Stimulated activated CD8-positive, alpha-beta memory T cell treated with anti-CD3 and anti-CD28 coated beads, Interleukin-15, amount 100 ng/mL, for 4 hours (primary cell): ENCODE measurements around the gene GIN1.
"Not testable (repeated sequence)": the region's sequence is repeated elsewhere in the genome, so short reads cannot be mapped to it uniquely, and the experiment has no call there.

Experiments used
- DNase-seq, 2 donors: peaks; one replicate each; pipeline ENCODE4 v3.0.0-alpha.2; 2020; ENCODE audit warnings: low read depth in 2 of 2

Gene GIN1

GRCh38 chr5:103110403-103110802, 9.5 kb downstream of the GIN1 start:
- no peak for DNase-seq

GRCh38 chr5:103109277-103109676, 10.7 kb downstream of the GIN1 start:
- no peak for DNase-seq

- DNase-seq: no peak
Observed at GRCh38 chr5:103108086-103108485, 11.9 kb downstream of the GIN1 start.

GRCh38 chr5:103102234-103102633, 17.7 kb downstream of the GIN1 start:
- no peak for DNase-seq

GRCh38 chr5:103101079-103101750, 18.7 kb downstream of the GIN1 start:
- DNase-seq: no peak

- DNase-seq: no peak
Observed at GRCh38 chr5:103098993-103099392, 20.9 kb downstream of the GIN1 start.

- no peak for DNase-seq
Observed at GRCh38 chr5:103094737-103095136, 25.2 kb downstream of the GIN1 start.

GRCh38 chr5:103093727-103094126, 26.2 kb downstream of the GIN1 start:
- no peak for DNase-seq

- DNase-seq: no peak
Observed at GRCh38 chr5:103092676-103093075, 27.3 kb downstream of the GIN1 start.

GRCh38 chr5:103090791-103091190, 29.1 kb downstream of the GIN1 start:
- DNase-seq: no peak

- DNase-seq: no peak
Observed at GRCh38 chr5:103089272-103089671, 30.7 kb downstream of the GIN1 start.

- DNase-seq: no peak
Observed at GRCh38 chr5:103086547-103086946, 33.4 kb downstream of the GIN1 start.

GRCh38 chr5:103079796-103080195, 40.1 kb downstream of the GIN1 start:
- no peak for DNase-seq

- no peak for DNase-seq
Observed at GRCh38 chr5:103075442-103075841, 44.5 kb downstream of the GIN1 start.

GRCh38 chr5:103073500-103073899, 46.4 kb downstream of the GIN1 start:
- not testable (repeated sequence) for DNase-seq

GRCh38 chr5:103066326-103066725, 53.6 kb downstream of the GIN1 start:
- DNase-seq: no peak

GRCh38 chr5:103060424-103060954, 59.4 kb downstream of the GIN1 start:
- DNase-seq: no peak

GRCh38 chr5:103059525-103059924, 60.4 kb downstream of the GIN1 start:
- DNase-seq: no peak

GRCh38 chr5:103057208-103058130, 62.5 kb downstream of the GIN1 start:
- no peak for DNase-seq

GRCh38 chr5:103046706-103047105, 73.2 kb downstream of the GIN1 start:
- not testable (repeated sequence) for DNase-seq

- DNase-seq: no peak
Observed at GRCh38 chr5:103041071-103041676, 78.8 kb downstream of the GIN1 start.
